ENCODE data around the gene LTBP3. TPM values are rescaled to one million over a fixed set of nuclear protein-coding genes. Genes with fewer than 3 reads are reported as not detected.
"Not testable (repeated sequence)": the region's sequence is repeated elsewhere in the genome, so short reads cannot be mapped to it uniquely, and the experiment has no call there.

Gene LTBP3
- total RNA-seq, 1 experiment from 2014 or later = 4.2 TPM

DNA sequence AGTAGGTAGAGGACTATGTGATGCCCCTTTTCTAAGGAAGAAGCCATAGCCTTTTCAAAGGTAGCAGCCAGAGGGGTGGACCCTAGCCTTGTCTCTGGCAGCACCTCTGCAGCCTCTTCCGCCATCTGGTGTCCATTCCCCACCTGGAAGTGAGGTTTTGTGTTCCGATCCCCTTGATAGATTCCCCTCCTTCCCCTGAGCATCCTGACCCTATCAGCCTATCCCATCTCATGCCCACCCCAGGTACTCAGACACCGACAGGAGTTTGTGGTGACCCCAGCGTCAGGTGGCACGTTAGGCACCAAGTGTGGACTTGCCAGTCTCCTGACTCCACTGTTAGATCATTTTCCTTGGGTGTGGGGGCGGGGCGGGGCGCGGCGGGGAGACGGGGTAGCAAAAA lies 13.8 kb upstream of the LTBP3 start:
- DNase-seq (ENCODE audit: low spot score) = peak; percentile 48

DNA sequence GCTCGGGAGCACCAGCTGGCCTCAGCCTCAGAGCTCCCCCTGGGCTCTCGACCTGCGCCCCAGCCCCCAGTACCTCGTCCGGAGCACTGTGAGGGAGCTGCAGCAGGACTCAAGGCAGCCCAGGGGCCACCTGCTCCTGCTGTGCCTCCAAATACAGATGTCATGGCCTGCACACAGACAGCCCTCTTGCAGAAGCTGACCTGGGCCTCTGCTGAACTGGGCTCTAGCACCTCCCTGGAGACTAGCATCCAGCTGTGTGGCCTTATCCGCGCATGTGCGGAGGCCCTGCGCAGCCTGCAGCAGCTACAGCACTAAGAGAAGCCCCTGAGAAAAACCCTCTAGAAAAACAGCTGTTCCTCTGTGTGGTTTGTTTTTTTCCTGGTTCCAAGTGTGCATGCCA lies 13.3 kb upstream of the LTBP3 start:
- DNase-seq (ENCODE audit: low spot score) = no peak

DNA sequence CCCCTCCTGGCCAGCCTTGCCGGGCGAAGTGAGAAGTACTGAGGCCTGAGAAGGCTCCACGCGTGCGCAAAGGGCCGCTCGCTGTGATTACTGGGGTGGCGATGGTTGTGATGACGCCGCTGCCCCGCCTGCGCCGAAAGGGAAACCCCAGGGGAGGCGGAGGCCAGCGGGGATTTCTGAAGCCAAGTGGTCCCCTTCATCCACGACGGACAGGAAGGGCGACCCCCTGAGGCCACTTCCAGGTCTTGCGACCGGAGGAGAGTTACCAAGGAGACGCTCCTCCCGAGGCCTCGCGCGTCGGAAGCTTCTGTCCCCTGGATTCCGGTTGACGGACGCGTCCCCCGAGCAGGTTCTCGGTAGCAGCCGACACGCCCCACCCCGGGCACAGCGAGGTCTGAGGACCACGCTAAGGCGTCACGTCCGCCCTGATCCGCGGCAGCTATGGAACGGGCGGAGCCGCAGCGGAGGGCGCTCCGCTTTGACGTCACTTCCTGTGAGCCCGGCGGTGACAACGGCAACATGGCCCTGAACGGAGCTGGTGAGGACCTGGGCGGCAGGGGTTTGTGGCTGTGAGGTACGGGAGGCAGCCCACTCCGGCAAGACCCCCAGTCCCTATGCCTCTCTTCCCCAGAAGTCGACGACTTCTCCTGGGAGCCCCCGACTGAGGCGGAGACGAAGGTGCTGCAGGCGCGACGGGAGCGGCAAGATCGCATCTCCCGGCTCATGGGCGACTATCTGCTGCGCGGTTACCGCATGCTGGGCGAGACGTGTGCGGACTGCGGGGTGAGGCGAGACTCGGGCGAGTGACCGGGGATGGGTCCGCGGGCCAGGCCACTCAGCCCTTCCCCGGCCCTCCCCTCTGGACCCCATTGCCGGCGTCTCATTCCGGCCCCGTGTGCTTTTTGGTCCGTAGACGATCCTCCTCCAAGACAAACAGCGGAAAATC lies 12.1 kb upstream of the LTBP3 start, which contains the start of gene ZNRD2:
TSS of gene ZNRD2 (plus strand) at position 505 of the 946 bp plus-strand sequence. CDS start at position 520, 15 bp downstream.
- DNase-seq (ENCODE audit: low spot score) = peak; percentile 99

DNA sequence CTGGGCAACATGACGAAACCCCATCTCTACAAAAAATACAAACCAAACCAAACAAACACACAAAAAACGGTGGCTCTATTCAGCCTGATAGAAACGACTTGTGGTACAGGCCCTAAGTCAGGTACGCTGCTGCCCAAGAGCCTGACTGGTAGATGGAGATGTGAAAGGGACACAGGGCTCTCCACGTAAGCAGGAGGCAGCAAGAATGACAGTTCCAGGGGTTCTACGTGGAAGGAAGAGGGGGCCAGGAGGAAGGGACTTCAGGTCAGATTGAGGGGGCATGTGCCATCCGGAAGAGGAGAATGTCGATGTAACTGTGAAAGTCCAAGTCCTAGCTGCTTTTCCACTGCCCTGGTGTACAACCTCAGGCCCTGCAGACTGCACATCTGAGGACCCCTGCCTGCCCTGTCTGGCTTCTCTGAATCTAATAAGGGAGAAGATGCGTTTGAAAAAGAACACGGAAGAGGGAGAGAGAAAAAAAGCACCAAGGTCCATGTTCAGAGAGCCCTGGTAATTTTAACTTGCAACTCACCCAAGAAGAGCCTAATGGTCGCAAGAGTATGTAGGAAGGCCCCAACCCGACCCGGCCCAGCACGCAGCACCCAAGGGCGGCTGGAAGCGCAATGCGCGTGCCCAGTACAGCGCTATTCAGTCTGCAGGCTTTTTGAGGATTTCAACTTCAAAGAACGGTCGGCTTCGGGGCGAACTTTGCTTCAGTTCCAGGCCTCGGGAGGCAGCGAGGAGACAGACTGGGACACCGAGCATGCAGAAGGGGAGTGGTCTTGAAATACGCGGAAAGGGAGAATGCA lies 11.2 kb upstream of the LTBP3 start:
- no peak for DNase-seq (ENCODE audit: low spot score)

DNA sequence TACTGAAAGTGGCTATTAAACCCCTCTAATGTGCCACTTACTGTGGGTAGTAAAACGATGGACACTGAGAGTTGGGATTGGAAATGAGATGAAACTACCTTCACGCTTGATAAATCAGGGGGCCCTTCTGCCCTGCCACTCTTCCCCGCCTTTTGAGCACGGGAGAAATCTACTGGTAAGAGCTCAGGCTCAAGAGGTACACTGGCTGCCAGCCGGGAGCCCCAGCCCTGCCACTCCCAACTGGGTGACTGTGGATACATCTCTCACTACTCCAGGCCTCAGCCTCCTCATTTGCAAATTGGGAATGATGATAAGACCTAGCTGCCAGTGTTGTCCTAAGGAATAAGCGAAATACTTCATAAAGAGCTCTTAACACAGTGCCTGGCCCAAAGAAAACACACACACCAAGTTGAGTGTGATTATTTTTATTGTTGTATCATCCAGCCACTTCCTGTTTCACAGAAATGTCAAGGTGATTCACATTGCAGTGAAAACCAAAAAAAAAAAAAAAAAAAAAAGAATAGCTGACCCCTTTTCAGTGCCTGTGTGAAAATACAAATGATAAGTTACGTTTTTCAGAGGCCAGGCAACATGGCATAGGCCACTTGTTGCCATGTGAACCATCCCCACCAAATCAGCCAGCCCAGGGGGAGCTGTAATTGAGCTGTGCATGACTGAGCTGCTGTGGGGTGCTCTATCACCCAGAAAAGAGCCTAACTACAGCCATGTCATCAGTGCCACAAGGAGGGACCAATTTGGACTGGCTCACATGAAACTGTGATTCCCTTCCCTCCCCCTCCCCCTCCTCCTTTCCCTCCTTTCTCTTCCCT lies 7.7 kb upstream of the LTBP3 start:
- no peak for DNase-seq (ENCODE audit: low spot score)

DNA sequence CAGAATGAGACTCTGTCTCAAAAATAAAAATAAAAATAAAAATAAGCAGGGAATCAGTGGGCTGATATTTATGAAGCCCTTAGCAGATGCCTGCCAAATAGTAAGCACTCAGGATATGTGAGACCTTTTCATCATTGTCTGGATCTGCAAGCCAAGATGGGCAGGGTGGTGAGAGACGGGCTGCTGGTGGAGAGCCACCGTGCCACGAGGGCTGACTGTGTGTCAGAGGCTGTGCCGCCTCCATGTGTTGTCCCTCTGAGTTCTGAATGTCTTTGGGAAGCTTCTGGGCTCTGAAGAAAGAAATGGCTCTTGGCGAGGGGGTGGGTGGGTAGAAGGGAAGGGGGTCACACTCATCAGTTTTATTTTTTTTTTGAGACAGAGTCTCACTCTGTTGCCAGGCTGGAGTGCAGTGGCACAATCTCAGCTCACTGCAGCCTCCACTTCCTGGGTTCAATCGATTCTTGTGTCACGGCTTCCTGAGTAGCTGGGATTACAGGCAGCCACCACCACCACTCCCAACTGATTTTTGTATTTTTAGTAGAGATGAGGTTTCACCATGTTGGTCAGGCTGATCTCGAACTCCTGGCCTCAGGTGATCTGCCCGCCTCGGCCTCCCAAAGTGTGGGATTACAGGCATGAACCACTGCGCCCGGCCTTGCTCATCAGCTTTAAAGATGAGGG lies 6.9 kb upstream of the LTBP3 start:
- not testable (repeated sequence) for DNase-seq (ENCODE audit: low spot score)

DNA sequence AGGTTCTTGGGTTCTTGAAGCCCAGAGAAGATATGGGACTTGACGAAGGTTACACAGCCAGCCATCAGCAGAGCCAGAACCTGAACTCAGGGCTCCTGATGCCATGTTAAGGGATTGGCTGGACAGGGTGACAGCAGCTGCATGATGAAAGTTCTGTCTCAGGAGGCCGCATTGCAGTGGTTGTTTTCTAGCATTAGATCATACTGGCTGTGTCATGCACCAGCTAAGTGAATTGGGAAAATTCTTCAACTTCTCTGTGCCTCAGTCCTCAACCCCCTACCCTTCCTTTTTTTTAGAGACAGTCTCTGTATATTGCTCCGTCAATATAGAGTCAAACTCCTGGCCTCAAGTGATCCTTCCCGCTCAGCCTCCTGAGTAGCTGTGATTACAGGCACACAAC lies 5.4 kb upstream of the LTBP3 start:
- DNase-seq (ENCODE audit: low spot score) = no peak

DNA sequence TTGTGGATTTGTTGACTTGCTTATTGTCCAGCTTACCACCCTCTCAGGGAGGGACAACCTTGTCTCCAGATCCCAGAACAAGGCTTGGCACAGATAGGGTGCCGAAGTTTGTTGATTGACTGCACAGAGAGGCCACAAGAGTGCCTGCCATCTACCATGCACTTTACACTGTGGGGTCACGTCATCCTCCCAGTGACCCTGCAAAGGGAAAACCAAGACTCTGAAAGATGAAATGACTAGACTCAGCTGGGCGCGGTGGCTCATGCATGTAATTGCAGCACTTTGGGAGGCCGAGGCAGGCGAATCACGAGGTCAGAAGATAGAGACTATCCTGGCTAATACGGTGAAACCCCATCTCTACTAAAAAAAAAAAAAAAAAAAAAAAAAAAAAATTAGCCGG lies 4.6 kb upstream of the LTBP3 start:
- no peak for DNase-seq (ENCODE audit: low spot score)

DNA sequence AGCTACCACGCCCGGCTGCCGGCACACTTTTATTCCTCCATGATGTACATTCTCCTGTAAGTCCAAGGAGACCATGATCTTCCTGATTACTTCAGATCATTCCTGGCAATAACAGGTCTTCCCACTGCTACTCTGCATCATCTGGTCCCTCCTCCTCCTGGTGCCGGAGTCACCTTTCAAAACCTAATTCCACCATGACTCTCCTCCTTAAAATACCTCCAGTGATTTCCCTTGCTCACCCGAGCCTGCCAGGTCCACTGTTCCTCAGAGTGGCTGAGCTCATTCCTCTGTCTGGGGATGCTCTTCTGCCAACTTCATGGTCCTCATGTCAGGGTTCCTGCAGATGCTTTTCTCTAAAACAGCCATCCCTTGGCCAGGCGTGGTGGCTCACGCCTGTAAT lies 3.9 kb upstream of the LTBP3 start:
- no peak for DNase-seq (ENCODE audit: low spot score)

DNA sequence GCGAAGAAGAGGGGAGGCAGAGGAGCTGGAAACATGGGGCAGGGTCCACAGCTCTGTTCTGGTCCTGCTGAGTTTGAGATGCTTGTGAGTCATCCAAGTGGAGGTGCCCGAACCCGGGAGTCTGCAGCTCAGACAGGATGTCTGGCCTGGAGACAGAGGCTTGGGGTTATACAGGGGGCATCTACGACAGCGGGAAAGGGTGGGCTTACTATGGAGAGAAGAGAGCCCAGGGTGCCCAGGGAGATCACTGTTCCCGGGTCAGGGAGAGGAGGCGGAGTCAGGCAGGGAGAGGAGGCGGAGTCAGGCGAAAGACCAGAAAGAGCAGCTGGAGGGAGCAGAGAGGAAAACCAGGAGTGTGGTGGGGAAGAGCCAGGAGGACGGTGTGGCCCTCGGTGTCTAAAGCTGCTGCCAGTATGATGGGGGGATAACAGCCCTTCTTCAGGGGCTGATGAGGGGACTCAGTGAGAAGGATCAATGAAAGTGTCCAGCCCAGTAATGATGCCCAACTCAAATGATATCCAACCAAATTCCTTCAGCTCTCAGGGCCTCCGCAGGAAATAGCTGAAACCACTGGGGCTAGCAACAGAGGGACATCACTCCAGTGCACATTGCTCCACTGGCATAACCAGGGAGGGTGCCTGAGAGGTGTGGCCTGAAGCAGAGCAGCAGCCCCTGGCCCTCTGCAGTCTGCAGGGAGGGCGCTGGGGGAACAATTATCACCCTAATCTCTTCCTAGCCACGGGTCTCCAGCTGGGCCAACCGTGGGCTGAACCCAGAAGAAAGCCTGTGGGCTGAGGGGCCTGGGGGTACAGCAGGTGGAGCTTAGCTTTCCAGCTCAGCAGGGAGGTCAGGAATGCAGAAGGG lies 2.6 kb upstream of the LTBP3 start:
- peak; percentile 67 for DNase-seq (ENCODE audit: low spot score)

DNA sequence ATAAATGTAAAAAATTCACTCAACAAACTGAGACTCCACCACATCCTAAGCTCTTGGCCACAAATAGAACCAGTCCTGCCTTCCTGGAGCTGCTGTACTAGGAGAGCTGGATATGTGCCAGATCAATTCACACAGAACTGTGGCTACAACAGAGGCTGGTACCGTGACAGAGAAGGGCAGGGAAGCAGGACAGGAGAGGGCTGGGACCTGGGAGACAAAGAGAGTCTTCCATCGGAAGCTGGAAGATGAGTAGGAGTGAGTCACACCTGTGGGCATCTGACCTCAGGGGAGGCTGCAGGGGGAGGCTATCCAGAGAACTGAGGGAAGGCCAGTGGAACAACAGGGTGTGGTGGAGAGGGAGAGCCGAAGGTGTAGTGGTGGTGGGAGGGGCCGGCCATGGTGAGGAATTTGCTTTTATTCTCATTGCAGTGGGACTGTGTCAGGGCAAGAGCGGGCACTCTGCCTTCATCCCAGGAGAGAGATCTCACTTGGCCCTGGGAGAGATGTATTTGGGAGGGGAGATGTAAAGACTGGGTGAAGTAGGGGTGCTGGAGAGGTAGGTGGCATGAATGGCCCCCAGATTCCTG lies 1.9 kb upstream of the LTBP3 start:
- peak; percentile 64 for DNase-seq (ENCODE audit: low spot score)

DNA sequence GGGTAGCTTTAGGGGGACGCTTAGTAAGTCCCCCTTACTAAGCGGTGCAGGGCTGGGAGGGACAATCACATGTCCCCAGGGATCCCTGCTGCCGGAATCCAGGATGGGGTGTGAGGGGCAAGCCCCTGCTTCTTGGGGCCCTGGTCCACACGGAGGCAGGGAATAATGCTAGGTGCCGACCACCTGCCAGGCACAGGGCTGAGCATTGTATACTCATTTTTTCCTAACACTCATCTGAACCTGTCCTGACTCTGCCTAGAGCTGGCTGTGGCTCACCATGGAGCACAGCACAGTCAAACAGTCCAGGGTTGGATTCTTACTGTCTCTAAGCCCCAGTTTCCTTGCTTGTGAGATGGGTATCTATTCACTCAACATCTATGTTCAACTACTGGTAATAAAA lies 1.4 kb upstream of the LTBP3 start:
- no peak for DNase-seq (ENCODE audit: low spot score)

DNA sequence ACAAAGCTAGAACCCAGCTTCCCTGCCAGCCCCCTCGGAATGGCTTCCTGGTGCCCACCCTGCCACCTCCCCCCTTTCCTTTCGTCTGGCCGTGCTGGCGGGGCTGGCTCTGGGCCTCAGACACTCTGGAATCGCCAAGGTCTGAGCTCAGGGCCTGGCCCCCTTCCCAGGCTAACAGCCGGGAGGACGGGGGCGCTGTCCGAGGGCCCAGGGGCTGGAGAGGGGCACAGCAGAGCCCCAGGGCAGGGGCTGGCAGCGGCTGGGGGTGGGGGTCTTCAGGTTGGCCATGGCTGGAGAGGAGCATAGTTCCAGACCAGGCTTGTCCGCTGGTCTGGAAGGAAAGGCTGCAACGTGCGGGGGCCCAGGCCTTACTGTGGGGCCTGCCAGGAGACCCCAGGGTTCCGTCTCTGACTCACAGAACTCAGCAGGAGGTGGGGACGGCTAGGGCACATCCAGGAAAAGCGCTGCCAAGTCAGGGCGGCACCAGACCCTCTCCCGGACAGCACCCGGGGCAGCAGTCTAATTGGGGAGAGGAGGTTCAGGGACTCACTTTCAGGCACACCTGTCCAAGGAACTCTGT lies 861 bp upstream of the LTBP3 start:
- no peak for DNase-seq (ENCODE audit: low spot score)

DNA sequence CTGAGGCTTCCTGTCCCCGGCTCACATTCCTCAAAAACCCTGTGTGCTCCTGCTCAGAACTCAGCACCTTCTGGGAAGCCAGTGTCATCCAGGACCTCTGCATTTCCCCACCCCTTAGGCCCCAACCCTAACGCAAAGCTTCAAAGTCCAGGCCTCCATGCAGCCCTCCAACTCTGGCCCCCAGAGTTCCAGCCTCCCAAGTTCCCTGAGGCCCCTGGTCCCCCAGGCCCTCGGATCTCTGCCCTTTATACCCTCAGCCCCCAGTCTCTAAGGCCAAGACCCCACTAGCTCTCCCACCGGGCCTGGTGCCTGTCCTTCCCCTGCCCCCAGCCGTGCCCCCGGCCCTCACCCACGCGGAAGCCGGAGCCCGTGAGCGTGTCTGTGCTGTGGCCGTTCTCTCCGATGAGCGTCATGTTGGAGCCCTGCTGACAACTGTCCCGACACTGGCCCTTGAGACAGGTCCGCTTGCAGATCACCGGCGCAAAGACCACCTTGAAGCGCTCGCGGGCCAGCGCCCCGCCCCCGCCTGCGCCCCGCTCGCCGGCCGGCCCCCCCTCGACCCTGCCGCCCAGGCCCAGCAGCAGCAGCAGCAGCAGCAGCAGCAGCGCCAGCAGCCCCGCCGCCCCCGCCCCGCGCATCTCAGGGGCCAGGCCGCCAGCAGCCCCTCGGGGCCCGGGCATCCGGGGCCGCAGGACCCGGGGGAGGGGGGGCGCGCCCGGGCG lies 718 bp downstream of the LTBP3 start:
- DNase-seq (ENCODE audit: low spot score) = no peak

DNA sequence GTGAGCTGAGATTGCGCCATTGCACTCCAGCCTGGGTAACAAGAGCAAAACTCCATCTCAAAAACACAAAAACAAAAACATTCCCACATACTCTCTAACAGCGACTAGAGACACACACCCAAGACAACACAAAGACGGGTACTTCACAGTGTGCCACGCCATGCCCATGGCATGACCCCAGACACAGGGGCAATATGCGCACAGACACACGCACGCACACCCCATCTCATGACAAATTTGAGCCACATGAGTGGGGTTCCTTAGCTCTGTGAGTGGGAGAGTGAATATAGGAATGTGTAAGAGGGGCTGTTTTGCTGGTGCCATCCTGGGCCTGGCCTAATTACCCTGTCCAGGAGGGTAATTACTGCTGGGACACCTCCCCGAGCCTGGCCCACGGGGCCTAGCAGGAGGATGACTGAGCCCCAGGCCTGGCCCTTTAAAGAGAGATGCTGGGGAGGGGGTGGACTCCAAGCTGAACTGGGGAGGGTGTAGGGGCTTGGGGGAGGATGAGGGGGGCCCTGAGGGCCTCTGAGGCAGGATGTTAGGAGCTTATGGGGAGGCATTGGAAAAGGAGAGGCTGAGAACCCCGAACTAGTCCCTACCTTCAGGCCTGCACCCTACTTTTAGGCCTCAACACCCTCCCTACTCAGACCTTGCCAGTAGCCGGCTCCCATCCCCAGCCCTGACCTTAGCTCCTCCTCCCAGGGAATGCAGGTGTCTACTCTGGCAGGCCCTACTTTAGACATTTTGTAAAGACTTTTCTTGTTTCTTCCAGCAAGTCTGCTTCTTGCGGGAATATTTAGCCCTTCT lies 1.5 kb downstream of the LTBP3 start:
- no peak for DNase-seq (ENCODE audit: low spot score)

DNA sequence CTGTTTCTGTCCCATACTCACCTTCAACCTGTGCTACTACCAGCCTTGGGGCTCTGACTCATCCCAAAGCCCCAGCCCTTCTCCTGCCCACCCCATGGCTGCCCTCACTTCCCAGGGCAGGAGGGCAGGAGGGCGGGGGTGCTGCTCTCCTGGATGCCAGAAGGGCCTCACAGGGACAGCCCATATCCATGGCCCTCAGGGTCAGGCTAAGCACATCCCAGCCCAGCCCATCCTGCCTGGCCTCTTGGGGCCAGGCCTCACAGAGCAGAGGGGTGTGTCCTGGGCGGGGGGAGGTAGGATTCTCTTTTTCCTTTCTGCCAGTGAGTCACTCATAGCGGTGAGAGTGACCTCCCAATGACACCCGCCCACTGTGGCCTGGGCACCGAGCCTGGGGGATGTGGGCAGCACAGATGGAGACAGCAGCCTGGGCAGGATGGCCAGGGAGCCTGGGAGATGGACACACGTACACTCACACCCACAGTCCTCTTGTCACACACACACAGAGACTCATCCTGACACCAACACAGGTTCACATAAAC lies 2.4 kb downstream of the LTBP3 start:
- peak; percentile 95 for DNase-seq (ENCODE audit: low spot score)

DNA sequence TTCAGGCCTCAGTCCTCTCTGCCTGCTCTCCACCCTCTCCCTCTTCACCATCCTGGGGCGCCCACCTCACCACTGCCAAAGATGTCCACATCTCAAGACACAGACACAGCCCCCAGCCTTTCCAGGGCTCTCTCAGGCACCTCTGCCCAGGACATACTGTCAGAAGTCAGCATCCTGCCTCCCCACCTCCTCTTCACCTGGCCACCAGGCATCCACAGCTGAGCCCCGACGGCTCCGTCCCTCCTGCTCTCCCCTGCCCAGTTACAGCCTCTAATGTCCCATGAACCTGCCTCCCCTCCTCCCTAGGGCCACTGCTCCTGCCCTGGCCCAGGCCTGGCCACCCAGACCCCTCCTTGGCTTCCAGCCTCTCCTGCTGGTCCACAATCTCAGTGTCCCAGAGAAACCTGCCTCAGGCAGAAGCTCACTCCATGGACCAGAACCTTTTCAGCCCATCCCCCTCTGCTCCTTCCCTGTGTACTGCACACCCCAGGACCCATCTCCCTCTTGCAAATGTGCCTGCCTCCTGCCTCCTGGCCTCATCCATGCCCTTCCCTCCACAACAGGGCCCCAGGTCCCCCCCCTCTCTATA lies 3.2 kb downstream of the LTBP3 start:
- DNase-seq (ENCODE audit: low spot score) = no peak
